GM12878 (cell line): ENCODE results near the gene KDM1B.

Experiments
- CREB1 ChIP-seq: IDR thresholded peaks from 2 replicates; pipeline ENCODE4 v1.6.1; 2012; ENCODE audit warnings: low read depth, mild to moderate bottlenecking, inconsistent platforms
- CTCF ChIP-seq, 3 experiments: IDR thresholded peaks in 2 of 3; conservative IDR thresholded peaks in 1 of 3; 2 replicates each; pipeline ENCODE4 v1.5.1; 2011; ENCODE audit warnings: low read depth in 3 of 3, low read length in 3 of 3, mild to moderate bottlenecking in 3 of 3, control low read depth in 2 of 3, moderate library complexity in 2 of 3, inconsistent platforms in 1 of 3, mixed read lengths in 1 of 3; ENCODE audit not compliant: control insufficient read depth in 2 of 3, insufficient read depth in 1 of 3; ENCODE audit errors: extremely low read depth in 1 of 3
- REST ChIP-seq: IDR thresholded peaks from 2 replicates; pipeline ENCODE4 v1.6.1; 2012; ENCODE audit warnings: mild to moderate bottlenecking, low read depth, low read length
- SIX5 ChIP-seq: IDR thresholded peaks from 2 replicates; pipeline ENCODE4 v1.6.1; 2011; ENCODE audit warnings: mild to moderate bottlenecking, low read depth, low read length, moderate library complexity; ENCODE audit not compliant: severe bottlenecking
- SP1 ChIP-seq: IDR thresholded peaks from one replicate; pipeline ENCODE4 v1.6.1; 2011; ENCODE audit warnings: low read depth, low read length
- USF2 ChIP-seq: IDR thresholded peaks from 2 replicates; pipeline ENCODE4 v1.6.1; 2011; ENCODE audit warnings: low read depth, low read length, improper control_type of control experiment, borderline replicate concordance

DNA sequence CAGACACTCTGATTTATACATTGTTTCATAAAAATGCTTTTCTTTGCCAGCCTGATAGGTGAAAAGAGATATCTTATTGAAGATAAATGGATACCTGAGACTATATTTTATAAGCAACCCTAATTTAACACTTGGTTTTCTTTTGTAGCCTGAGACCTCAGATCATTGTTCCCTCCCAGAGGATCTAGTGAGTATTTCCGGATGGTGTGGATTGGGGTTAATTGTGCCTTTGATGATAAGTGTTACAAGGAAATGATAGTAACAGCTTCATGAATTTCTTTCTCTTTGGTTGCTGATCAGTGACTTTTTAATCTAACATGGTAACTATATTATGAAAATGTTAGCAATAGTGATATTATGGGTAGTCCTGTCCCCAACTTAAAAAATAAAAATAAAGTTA is 30.4 kb downstream of the KDM1B start:
- no peak for TF ChIP-seq SIX5
- no peak for TF ChIP-seq CREB1
- TF ChIP-seq CTCF (IDR thresholded peaks at IDR 0.05 in 2 of 3, conservative IDR thresholded peaks at IDR 0.05 in 1 of 3; ENCODE audit: control insufficient read depth in 2 of 3, extremely low read depth in 1 of 3, insufficient read depth in 1 of 3, low read depth in 3 of 3, low read length in 3 of 3), result no peak
- TF ChIP-seq USF2, result no peak
- TF ChIP-seq SP1, result no peak
- no peak for TF ChIP-seq REST
